ENCODE data around the gene NEUROG2.
"Not testable (repeated sequence)": the region's sequence is repeated elsewhere in the genome, so short reads cannot be mapped to it uniquely, and the experiment has no call there.

The NEUROG2 gene

GRCh38 chr4:112520598-112521122 is 4.7 kb upstream of the NEUROG2 start:
- DNase-seq: no peak

GRCh38 chr4:112519689-112520597 is 4.0 kb upstream of the NEUROG2 start:
- DNase-seq: no peak

- DNase-seq: no peak
These were observed 2.7 kb upstream of the NEUROG2 start for GRCh38 chr4:112518675-112519074.

GRCh38 chr4:112517911-112518310 is 1.9 kb upstream of the NEUROG2 start:
- DNase-seq: no peak

GRCh38 chr4:112517067-112517634 is 1.2 kb upstream of the NEUROG2 start:
- no peak for DNase-seq

- DNase-seq: no peak
These were observed 589 bp upstream of the NEUROG2 start for GRCh38 chr4:112516471-112517066.

GRCh38 chr4:112515198-112516065 is 548 bp downstream of the NEUROG2 start:
- DNase-seq: peak in 1 of 2 donors; percentile 31

GRCh38 chr4:112514647-112515197 is 1.3 kb downstream of the NEUROG2 start:
- DNase-seq: no peak

- DNase-seq: no peak
These were observed 1.9 kb downstream of the NEUROG2 start for GRCh38 chr4:112513971-112514646.

GRCh38 chr4:112511803-112512118 is 4.2 kb downstream of the NEUROG2 start:
- no peak for DNase-seq

- DNase-seq: no peak
These were observed 4.7 kb downstream of the NEUROG2 start for GRCh38 chr4:112511093-112511802.

- DNase-seq: no peak
These were observed 5.5 kb downstream of the NEUROG2 start for GRCh38 chr4:112510291-112511092.

- DNase-seq: no peak
These were observed 6.5 kb downstream of the NEUROG2 start for GRCh38 chr4:112509243-112510141.

GRCh38 chr4:112508356-112508755 is 7.6 kb downstream of the NEUROG2 start:
- DNase-seq: no peak

GRCh38 chr4:112504807-112505206 is 11.2 kb downstream of the NEUROG2 start:
- DNase-seq: no peak

- DNase-seq: no peak
These were observed 13.1 kb downstream of the NEUROG2 start for GRCh38 chr4:112502871-112503270.

GRCh38 chr4:112492321-112492720 is 23.7 kb downstream of the NEUROG2 start:
- no peak for DNase-seq

GRCh38 chr4:112490808-112491207 is 25.2 kb downstream of the NEUROG2 start:
- DNase-seq: not testable (repeated sequence)

- DNase-seq: no peak
These were observed 30.1 kb downstream of the NEUROG2 start for GRCh38 chr4:112485930-112486329.

Data from inflammatory macrophage treated with lipopolysaccharide for 1 hour (primary cell).